GM18508 (cell line): ENCODE data around the gene MXI1.
"Not testable (repeated sequence)": the region's sequence is repeated elsewhere in the genome, so short reads cannot be mapped to it uniquely, and the experiment has no call there.

Experiments used
- ATAC-seq: cut with Tn5 transposase; IDR thresholded peaks from one replicate; pipeline ENCODE4 v1.9.1; 2021; ENCODE audit warnings: moderate number of reproducible peaks; ENCODE audit not compliant: insufficient read depth, unreplicated experiment

MXI1 gene

GRCh38 chr10:110269374-110270318 lies 62.2 kb downstream of the MXI1 start:
- ATAC-seq, result peak; percentile 51

- ATAC-seq, result not testable (repeated sequence)
Measured at GRCh38 chr10:110272995-110273394, 65.6 kb downstream of the MXI1 start.

- no peak for ATAC-seq
Measured at GRCh38 chr10:110273474-110273873, 66.1 kb downstream of the MXI1 start.

GRCh38 chr10:110274072-110274627 lies 66.7 kb downstream of the MXI1 start:
- peak; percentile 29 for ATAC-seq

- ATAC-seq, result no peak
Measured at GRCh38 chr10:110274647-110275046, 67.2 kb downstream of the MXI1 start.

- no peak for ATAC-seq
Measured at GRCh38 chr10:110275128-110275729, 67.8 kb downstream of the MXI1 start.

- no peak for ATAC-seq
Measured at GRCh38 chr10:110276603-110277002, 69.2 kb downstream of the MXI1 start.

GRCh38 chr10:110277591-110277990 lies 70.2 kb downstream of the MXI1 start:
- ATAC-seq, result no peak

- no peak for ATAC-seq
Measured at GRCh38 chr10:110278562-110279406, 71.4 kb downstream of the MXI1 start.

- no peak for ATAC-seq
Measured at GRCh38 chr10:110279407-110279986, 72.1 kb downstream of the MXI1 start.

GRCh38 chr10:110284262-110284661 lies 76.9 kb downstream of the MXI1 start:
- no peak for ATAC-seq

- no peak for ATAC-seq
Measured at GRCh38 chr10:110285501-110285900, 78.1 kb downstream of the MXI1 start.

- no peak for ATAC-seq
Measured at GRCh38 chr10:110286841-110287240, 79.4 kb downstream of the MXI1 start.

- ATAC-seq, result no peak
Measured at GRCh38 chr10:110296966-110297365, 89.6 kb downstream of the MXI1 start.

GRCh38 chr10:110300486-110300986 lies 93.1 kb downstream of the MXI1 start:
- ATAC-seq, result no peak

GRCh38 chr10:110303681-110304080 lies 96.3 kb downstream of the MXI1 start:
- ATAC-seq, result no peak

GRCh38 chr10:110304394-110304779 lies 97.0 kb downstream of the MXI1 start:
- ATAC-seq, result no peak

GRCh38 chr10:110304780-110305421 lies 97.5 kb downstream of the MXI1 start, which contains the start of gene SMNDC1:
SMNDC1 (minus strand) TSS chr10:110304920; CDS start chr10:110303587, 1,333 bp downstream.
- ATAC-seq, result peak; percentile 85

GRCh38 chr10:110305767-110306451 lies 98.5 kb downstream of the MXI1 start:
- peak; percentile 47 for ATAC-seq
